Upper lobe of left lung (tissue), 4 donors: ENCODE data around the gene PLEKHM2.

Experiments
- CTCF ChIP-seq, 6 experiments: fragments of 450-650 bp in 4 of 6; fragments of 200-600 bp in 2 of 6; sonication (generic) in 2 of 6; IDR thresholded peaks; one replicate each; pipeline ENCODE4 v1.5.1; 2016 to 2019; ENCODE audit warnings: antibody characterized with exemption in 6 of 6
- POLR2AphosphoS5 ChIP-seq, 2 donors: sonication (generic); formaldehyde crosslinking; IDR thresholded peaks; one replicate each; pipeline ENCODE4 v1.5.1; 2017; ENCODE audit warnings: antibody characterized with exemption in 2 of 2

DNA sequence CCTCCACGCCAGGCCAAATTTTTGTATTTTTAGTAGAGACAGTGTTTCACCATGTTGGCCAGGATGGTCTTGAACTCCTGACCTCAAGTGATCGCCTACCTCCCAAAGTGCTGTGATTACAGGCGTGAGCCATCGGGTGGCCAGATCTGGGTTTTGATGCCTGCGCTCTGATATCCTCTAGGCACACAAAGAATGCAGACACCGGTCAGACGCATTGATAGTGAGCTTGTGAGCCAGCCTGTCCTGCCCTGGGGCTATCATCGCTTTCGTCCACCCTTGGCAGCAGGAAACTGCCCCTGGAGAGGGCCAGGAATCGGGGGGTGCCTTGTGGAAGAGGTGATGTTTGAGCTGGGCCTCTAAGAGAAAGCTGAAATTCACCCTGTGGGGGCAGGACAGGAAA is 78.4 kb downstream of the PLEKHM2 start:
- TF ChIP-seq POLR2AphosphoS5 (IDR thresholded peaks at IDR 0.05) (no peak), CTCF (IDR thresholded peaks at IDR 0.05) (no peak)
